Vagina (tissue), 2 donors: ENCODE data around the gene MESD.

Source experiments
- CTCF ChIP-seq, 3 experiments: fragments of 450-650 bp in 2 of 3; fragments of 200-600 bp in 1 of 3; sonication (generic) in 1 of 3; IDR thresholded peaks; one replicate each; pipeline ENCODE4 v1.5.1; 2017 to 2019; ENCODE audit warnings: antibody characterized with exemption in 3 of 3, mild to moderate bottlenecking in 2 of 3, moderate library complexity in 2 of 3
- POLR2A ChIP-seq, 2 donors: fragments of 450-650 bp; IDR thresholded peaks; one replicate each; pipeline ENCODE4 v1.6.1; 2017; ENCODE audit warnings: antibody characterized with exemption in 2 of 2, mild to moderate bottlenecking in 2 of 2, moderate library complexity in 2 of 2
- POLR2AphosphoS5 ChIP-seq, 2 donors: sonication (generic); formaldehyde crosslinking; IDR thresholded peaks; one replicate each; pipeline ENCODE4 v1.9.0; 2017; ENCODE audit warnings: antibody characterized with exemption in 2 of 2, mild to moderate bottlenecking in 2 of 2, low read depth in 1 of 2; ENCODE audit not compliant: insufficient read depth in 1 of 2

- TF ChIP-seq CTCF (IDR thresholded peaks at IDR 0.05) = no peak
- TF ChIP-seq POLR2A (IDR thresholded peaks at IDR 0.05) = no peak
- no peak for TF ChIP-seq POLR2AphosphoS5 (IDR thresholded peaks at IDR 0.05; ENCODE audit: insufficient read depth in 1 of 2, low read depth in 1 of 2)
These were observed 8.1 kb upstream of the MESD start for GRCh38 chr15:80997692-80998091.
